HEK293 (cell line): ENCODE measurements around the gene BMF.

Experiments used
- CTCF ChIA-PET: fragments of 350-600 bp; formaldehyde crosslinking; extraction: SDS; loops from one replicate; lab custom pipeline; 2021; ENCODE audit warnings: antibody characterized with exemption; lab: Yijun Ruan, JAX
- POLR2A ChIA-PET: fragments of 300-600 bp; formaldehyde crosslinking; extraction: SDS; loops from one replicate; lab custom pipeline; 2020; ENCODE audit warnings: antibody characterized with exemption, inconsistent platforms; lab: Yijun Ruan, JAX
- H3K27ac ChIP-seq: fragments of 200-500 bp; sonication (Bioruptor generic); 2 replicates; pipeline ENCODE4 v1.5.1; 2014; ENCODE audit warnings: low read depth, low read length, control low read depth, inconsistent platforms; ENCODE audit errors: extremely low read depth
- H3K36me3 ChIP-seq, 2 experiments: fragments of 200-500 bp in 1 of 2; sonication (Bioruptor generic) in 1 of 2; 1 replicate in 1 of 2; 2 replicates in 1 of 2; pipeline ENCODE4 v1.5.1; 2014 to 2017; ENCODE audit warnings: inconsistent platforms in 2 of 2, low read length in 2 of 2; ENCODE audit not compliant: control insufficient read depth in 2 of 2, insufficient read depth in 1 of 2
- H3K4me1 ChIP-seq: fragments of 200-500 bp; sonication (Bioruptor generic); 2 replicates; pipeline ENCODE4 v1.5.1; 2014; ENCODE audit warnings: mild to moderate bottlenecking, low read length, inconsistent platforms; ENCODE audit not compliant: control insufficient read depth, insufficient read depth
- H3K4me3 ChIP-seq: 2 replicates; pipeline ENCODE4 v1.5.1; 2011; ENCODE audit warnings: low read depth, mild to moderate bottlenecking, control low read depth, low read length, moderate library complexity
- H3K9me3 ChIP-seq: fragments of 200-500 bp; sonication (Bioruptor generic); 2 replicates; pipeline ENCODE4 v1.5.1; 2014; ENCODE audit warnings: low read depth, low read length, inconsistent platforms; ENCODE audit not compliant: control insufficient read depth, insufficient read depth
- OSR2 ChIP-seq: fragments of 450-650 bp; formaldehyde crosslinking; IDR thresholded peaks from 2 replicates; pipeline ENCODE4 v1.5.1; 2016; ENCODE audit warnings: missing biosample characterization, missing genetic modification characterization
- SP7 ChIP-seq: fragments of 450-650 bp; formaldehyde crosslinking; IDR thresholded peaks from 2 replicates; pipeline ENCODE4 v1.5.1; 2016; ENCODE audit warnings: missing biosample characterization, missing genetic modification characterization
- ZFHX2 ChIP-seq: fragments of 450-650 bp; formaldehyde crosslinking; conservative IDR thresholded peaks from 2 replicates; pipeline ENCODE4 v1.5.1; 2016; ENCODE audit warnings: missing biosample characterization, missing genetic modification characterization
- ZNF155 ChIP-seq: fragments of 450-650 bp; formaldehyde crosslinking; IDR thresholded peaks from 2 replicates; pipeline ENCODE4 v1.5.1; 2016; ENCODE audit warnings: missing biosample characterization, missing genetic modification characterization
- ZNF335 ChIP-seq: fragments of 450-650 bp; formaldehyde crosslinking; conservative IDR thresholded peaks from 2 replicates; pipeline ENCODE4 v1.5.1; 2016; ENCODE audit warnings: missing biosample characterization, missing genetic modification characterization
- ZNF354C ChIP-seq: fragments of 450-650 bp; formaldehyde crosslinking; IDR thresholded peaks from 2 replicates; pipeline ENCODE4 v1.5.1; 2016; ENCODE audit warnings: missing biosample characterization, missing genetic modification characterization, low read depth, borderline replicate concordance
- ZNF558 ChIP-seq: fragments of 450-650 bp; formaldehyde crosslinking; IDR thresholded peaks from 2 replicates; pipeline ENCODE4 v1.5.1; 2016; ENCODE audit warnings: missing biosample characterization, missing genetic modification characterization
- ZNF560 ChIP-seq: fragments of 450-650 bp; formaldehyde crosslinking; IDR thresholded peaks from 2 replicates; pipeline ENCODE4 v1.5.1; 2017; ENCODE audit warnings: missing biosample characterization, missing genetic modification characterization, borderline replicate concordance
- ZNF658 ChIP-seq: fragments of 450-650 bp; formaldehyde crosslinking; IDR thresholded peaks from 2 replicates; pipeline ENCODE4; 2016; ENCODE audit warnings: missing biosample characterization, missing genetic modification characterization
- ZNF677 ChIP-seq: fragments of 450-650 bp; IDR thresholded peaks from 2 replicates; pipeline ENCODE4 v1.5.0; 2018; ENCODE audit warnings: missing biosample characterization, mild to moderate bottlenecking, missing genetic modification characterization, moderate library complexity
- ZNF843 ChIP-seq: fragments of 450-650 bp; formaldehyde crosslinking; IDR thresholded peaks from 2 replicates; pipeline ENCODE4 v1.5.1; 2016; ENCODE audit warnings: missing biosample characterization, missing genetic modification characterization
- TF ChIP-seq, protein P1 (sequence below): fragments of 450-650 bp; formaldehyde crosslinking; IDR thresholded peaks from 2 replicates; pipeline ENCODE4 v1.5.1; 2016; ENCODE audit warnings: missing biosample characterization, missing genetic modification characterization
- TF ChIP-seq, protein P2 (sequence below): fragments of 450-650 bp; formaldehyde crosslinking; IDR thresholded peaks from 2 replicates; pipeline ENCODE4 v1.5.1; 2016; ENCODE audit warnings: missing biosample characterization, missing genetic modification characterization
- TF ChIP-seq, protein P3 (sequence below): fragments of 450-650 bp; formaldehyde crosslinking; IDR thresholded peaks from 2 replicates; pipeline ENCODE4 v1.5.1; 2016; ENCODE audit warnings: missing biosample characterization, missing genetic modification characterization
- TF ChIP-seq, protein P4 (sequence below): fragments of 450-650 bp; formaldehyde crosslinking; IDR thresholded peaks from 2 replicates; pipeline ENCODE4 v1.5.1; 2016; ENCODE audit warnings: missing biosample characterization, missing genetic modification characterization
- TF ChIP-seq, protein P5 (sequence below): fragments of 450-650 bp; formaldehyde crosslinking; IDR thresholded peaks from 2 replicates; pipeline ENCODE4 v1.5.1; 2016; ENCODE audit warnings: missing biosample characterization, missing genetic modification characterization

BMF gene

DNA sequence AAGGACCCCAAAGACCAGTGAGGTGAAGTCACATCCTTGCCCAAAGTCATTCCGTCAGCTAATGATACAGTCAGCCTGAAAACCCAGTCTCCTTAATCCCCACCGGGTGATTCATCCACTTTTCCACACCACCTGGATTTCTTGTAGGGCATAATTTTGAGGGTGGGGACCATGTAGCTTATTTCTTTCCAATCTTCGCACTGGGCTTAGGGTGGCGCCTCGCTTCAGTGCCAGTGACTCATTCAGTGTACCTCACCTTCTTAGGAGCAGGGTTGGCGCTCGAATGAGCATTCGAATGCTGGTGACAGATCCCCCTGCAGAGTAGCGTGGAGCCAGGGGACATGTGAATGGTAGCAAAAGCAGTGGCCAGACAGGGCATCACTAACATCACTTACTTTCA lies 24.0 kb downstream of the BMF start:
- no peak overlapping the region for H3K4me3 ChIP-seq
- CTCF ChIA-PET = interaction anchor here (0.7 kb wide), 1 partner anchor 20 kb away, joined by 3 read pairs; no protein-coding TSS in a partner anchor
- peaks cover 0 to 1% of the 10 kb centered on the region in 2 experiments; a peak in 1 of 3 replicates for H3K36me3 ChIP-seq
- POLR2A ChIA-PET = interaction anchor here (1.0 to 1.1 kb wide), 2 partner anchors 14 to 21 kb away, joined by 3 read pairs; no protein-coding TSS in a partner anchor
- TF ChIP-seq ZNF155 (no peak), SP7 (peak; percentile 71)
- TF ChIP-seq, all 188 proteins: peak for 1
- Histone ChIP-seq H3K27ac (peak overlapping the region; percentile 22; the same call in 1 of the 2 replicates), H3K9me3 (no peaks in the 10 kb centered on the region), H3K4me1 (peaks cover 23% of the 10 kb centered on the region)

DNA sequence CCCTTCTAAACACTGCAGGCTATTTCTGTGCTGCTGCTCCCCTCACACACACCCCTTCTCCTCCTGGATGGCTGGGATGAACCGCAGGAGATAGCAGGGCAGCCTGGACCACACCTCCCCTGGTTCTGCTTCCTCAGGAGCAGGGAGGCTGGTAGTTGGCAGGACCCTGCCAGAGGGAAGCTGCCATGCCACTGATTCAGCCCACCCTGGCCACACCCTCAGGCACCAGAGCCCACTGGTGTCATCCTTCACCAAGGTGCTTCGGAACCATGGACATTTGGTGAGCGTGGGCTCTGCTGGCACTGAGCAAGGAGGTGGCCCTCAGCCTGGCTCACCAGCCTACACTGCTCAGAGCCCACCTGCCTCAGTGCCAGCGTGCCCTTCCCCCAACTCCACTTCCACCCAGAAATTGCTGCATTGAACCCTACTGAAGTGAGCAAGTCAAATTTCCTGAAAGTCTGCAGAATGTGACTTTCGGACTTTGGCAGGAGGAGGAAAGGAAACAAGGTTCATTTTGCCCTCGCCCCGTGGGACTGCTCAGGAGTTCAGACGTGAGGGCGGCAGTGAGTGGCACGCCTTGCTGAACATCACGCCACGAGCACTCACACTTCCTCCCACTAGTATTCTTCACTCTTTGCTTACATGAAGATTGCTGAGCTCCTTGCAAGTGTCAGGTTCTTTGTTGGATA lies 26.3 kb downstream of the BMF start:
- peaks cover 7% of the 10 kb centered on the region for H3K4me1 ChIP-seq
- no peak for TF ChIP-seq ZNF677 (tag by site-specific recombination)
- peak; percentile 60 for TF ChIP-seq ZFHX2 (tag by site-specific recombination)
- TF ChIP-seq ZNF335 (tag by site-specific recombination) = 0 out of 2 replicates have a peak, but pooled peaks have one; percentile 2
- TF ChIP-seq, all 188 proteins: peak for 2
- no peak overlapping the region for H3K4me3 ChIP-seq
- POLR2A ChIA-PET = interaction anchor here (1.0 to 1.9 kb wide), 5 partner anchors 10 to 35 kb away, joined by 4 to 10 read pairs (median 8); no protein-coding TSS in a partner anchor
- H3K27ac ChIP-seq = peak overlapping the region; percentile 67
- H3K9me3 ChIP-seq = no peaks in the 10 kb centered on the region
- no peaks in the 10 kb centered on the region for H3K36me3 ChIP-seq
- CTCF ChIA-PET = interaction anchor here (0.8 to 1.5 kb wide), 3 partner anchors 16 to 22 kb away, joined by 3 to 4 read pairs (median 3); no protein-coding TSS in a partner anchor

DNA sequence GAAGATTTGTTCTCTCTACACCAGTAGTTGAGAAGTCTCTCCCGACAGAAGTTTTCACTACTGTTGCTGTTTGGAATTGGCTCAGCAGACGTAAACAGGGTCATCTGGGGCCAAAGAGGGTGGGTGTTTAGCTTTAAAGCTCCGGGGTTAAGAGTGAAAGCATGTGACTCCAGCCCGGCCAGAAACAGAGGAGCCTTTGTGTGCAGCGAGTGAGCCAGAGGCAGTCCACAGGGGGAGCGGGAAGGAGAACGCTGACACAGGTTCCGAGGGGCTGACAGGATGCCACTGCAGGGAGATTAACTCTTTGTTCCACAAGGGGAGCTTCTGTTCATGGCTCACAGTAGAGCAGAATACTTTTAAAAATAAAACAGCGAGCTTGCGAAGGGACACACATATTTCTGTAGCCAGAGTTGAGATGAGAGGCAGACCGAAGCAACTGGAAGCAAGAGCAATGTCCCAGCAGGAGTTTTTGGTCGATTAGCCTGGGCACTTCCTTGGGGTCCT lies 26.9 kb downstream of the BMF start:
- no peak overlapping the region for H3K4me3 ChIP-seq
- peak overlapping the region; percentile 67 for H3K27ac ChIP-seq
- H3K9me3 ChIP-seq = no peaks in the 10 kb centered on the region
- peaks cover 5% of the 10 kb centered on the region for H3K4me1 ChIP-seq
- H3K36me3 ChIP-seq = no peaks in the 10 kb centered on the region
- CTCF ChIA-PET = interaction anchor here (0.6 to 0.8 kb wide), 2 partner anchors 23 to 290 kb away, joined by 3 to 4 read pairs; no protein-coding TSS in a partner anchor
- POLR2A ChIA-PET = interaction anchor here (1.0 to 1.9 kb wide), 5 partner anchors 11 to 35 kb away, joined by 4 to 10 read pairs (median 8); no protein-coding TSS in a partner anchor
- TF ChIP-seq, protein P1, sequence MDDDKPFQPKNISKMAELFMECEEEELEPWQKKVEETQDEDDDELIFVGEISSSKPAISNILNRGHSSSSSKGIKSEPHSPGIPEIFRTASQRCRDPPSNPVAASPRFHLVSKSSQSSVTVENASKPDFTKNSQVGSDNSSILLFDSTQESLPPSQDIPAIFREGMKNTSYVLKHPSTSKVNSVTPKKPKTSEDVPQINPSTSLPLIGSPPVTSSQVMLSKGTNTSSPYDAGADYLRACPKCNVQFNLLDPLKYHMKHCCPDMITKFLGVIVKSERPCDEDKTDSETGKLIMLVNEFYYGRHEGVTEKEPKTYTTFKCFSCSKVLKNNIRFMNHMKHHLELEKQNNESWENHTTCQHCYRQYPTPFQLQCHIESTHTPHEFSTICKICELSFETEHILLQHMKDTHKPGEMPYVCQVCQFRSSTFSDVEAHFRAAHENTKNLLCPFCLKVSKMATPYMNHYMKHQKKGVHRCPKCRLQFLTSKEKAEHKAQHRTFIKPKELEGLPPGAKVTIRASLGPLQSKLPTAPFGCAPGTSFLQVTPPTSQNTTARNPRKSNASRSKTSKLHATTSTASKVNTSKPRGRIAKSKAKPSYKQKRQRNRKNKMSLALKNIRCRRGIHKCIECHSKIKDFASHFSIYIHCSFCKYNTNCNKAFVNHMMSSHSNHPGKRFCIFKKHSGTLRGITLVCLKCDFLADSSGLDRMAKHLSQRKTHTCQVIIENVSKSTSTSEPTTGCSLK (tag by site-specific recombination) = no peak
- TF ChIP-seq, protein P2, sequence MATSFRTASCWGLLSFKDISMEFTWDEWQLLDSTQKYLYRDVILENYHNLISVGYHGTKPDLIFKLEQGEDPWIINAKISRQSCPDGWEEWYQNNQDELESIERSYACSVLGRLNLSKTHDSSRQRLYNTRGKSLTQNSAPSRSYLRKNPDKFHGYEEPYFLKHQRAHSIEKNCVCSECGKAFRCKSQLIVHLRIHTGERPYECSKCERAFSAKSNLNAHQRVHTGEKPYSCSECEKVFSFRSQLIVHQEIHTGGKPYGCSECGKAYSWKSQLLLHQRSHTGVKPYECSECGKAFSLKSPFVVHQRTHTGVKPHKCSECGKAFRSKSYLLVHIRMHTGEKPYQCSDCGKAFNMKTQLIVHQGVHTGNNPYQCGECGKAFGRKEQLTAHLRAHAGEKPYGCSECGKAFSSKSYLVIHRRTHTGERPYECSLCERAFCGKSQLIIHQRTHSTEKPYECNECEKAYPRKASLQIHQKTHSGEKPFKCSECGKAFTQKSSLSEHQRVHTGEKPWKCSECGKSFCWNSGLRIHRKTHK = no peak
- TF ChIP-seq ZNF843 (tag by site-specific recombination) (no peak), ZNF354C (no peak), ZNF658 (no peak), OSR2 (no peak), ZNF560 (tag by site-specific recombination) (no peak), ZNF558 (tag by site-specific recombination) (no peak)
- TF ChIP-seq, protein P3, sequence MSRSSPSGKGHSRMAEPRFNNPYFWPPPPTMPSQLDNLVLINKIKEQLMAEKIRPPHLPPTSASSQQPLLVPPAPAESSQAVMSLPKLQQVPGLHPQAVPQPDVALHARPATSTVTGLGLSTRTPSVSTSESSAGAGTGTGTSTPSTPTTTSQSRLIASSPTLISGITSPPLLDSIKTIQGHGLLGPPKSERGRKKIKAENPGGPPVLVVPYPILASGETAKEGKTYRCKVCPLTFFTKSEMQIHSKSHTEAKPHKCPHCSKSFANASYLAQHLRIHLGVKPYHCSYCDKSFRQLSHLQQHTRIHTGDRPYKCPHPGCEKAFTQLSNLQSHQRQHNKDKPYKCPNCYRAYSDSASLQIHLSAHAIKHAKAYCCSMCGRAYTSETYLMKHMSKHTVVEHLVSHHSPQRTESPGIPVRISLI (tag by site-specific recombination) = no peak
- TF ChIP-seq, protein P4, sequence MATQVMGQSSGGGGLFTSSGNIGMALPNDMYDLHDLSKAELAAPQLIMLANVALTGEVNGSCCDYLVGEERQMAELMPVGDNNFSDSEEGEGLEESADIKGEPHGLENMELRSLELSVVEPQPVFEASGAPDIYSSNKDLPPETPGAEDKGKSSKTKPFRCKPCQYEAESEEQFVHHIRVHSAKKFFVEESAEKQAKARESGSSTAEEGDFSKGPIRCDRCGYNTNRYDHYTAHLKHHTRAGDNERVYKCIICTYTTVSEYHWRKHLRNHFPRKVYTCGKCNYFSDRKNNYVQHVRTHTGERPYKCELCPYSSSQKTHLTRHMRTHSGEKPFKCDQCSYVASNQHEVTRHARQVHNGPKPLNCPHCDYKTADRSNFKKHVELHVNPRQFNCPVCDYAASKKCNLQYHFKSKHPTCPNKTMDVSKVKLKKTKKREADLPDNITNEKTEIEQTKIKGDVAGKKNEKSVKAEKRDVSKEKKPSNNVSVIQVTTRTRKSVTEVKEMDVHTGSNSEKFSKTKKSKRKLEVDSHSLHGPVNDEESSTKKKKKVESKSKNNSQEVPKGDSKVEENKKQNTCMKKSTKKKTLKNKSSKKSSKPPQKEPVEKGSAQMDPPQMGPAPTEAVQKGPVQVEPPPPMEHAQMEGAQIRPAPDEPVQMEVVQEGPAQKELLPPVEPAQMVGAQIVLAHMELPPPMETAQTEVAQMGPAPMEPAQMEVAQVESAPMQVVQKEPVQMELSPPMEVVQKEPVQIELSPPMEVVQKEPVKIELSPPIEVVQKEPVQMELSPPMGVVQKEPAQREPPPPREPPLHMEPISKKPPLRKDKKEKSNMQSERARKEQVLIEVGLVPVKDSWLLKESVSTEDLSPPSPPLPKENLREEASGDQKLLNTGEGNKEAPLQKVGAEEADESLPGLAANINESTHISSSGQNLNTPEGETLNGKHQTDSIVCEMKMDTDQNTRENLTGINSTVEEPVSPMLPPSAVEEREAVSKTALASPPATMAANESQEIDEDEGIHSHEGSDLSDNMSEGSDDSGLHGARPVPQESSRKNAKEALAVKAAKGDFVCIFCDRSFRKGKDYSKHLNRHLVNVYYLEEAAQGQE (tag by site-specific recombination) = no peak
- TF ChIP-seq, protein P5, sequence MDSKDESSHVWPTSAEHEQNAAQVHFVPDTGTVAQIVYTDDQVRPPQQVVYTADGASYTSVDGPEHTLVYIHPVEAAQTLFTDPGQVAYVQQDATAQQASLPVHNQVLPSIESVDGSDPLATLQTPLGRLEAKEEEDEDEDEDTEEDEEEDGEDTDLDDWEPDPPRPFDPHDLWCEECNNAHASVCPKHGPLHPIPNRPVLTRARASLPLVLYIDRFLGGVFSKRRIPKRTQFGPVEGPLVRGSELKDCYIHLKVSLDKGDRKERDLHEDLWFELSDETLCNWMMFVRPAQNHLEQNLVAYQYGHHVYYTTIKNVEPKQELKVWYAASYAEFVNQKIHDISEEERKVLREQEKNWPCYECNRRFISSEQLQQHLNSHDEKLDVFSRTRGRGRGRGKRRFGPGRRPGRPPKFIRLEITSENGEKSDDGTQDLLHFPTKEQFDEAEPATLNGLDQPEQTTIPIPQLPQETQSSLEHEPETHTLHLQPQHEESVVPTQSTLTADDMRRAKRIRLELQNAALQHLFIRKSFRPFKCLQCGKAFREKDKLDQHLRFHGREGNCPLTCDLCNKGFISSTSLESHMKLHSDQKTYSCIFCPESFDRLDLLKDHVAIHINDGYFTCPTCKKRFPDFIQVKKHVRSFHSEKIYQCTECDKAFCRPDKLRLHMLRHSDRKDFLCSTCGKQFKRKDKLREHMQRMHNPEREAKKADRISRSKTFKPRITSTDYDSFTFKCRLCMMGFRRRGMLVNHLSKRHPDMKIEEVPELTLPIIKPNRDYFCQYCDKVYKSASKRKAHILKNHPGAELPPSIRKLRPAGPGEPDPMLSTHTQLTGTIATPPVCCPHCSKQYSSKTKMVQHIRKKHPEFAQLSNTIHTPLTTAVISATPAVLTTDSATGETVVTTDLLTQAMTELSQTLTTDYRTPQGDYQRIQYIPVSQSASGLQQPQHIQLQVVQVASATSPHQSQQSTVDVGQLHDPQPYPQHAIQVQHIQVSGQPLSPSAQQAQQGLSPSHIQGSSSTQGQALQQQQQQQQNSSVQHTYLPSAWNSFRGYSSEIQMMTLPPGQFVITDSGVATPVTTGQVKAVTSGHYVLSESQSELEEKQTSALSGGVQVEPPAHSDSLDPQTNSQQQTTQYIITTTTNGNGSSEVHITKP (tag by site-specific recombination) = peak; percentile 50
